Measurements from ENCODE around the gene MACROD2.

DNA sequence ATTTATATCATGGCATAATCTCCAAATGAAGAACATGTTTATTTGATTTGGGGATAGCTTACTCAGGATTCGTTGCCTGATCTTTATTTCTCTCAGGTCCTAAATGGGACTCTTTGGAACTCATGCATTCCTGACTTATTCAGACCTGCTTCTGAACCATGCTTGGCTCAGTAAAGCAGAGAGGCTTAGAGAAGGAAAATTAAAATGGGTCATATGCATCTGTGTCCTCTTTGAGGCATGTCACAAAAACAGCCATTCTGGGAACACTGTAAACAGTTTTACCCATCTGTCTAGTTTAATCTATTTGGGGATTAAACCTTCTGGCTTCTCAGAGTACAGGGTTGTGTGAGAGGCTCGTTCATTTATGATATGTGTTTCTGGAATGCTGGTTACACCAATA is 1560.6 kb downstream of the MACROD2 start:
- TF ChIP-seq, protein P1, sequence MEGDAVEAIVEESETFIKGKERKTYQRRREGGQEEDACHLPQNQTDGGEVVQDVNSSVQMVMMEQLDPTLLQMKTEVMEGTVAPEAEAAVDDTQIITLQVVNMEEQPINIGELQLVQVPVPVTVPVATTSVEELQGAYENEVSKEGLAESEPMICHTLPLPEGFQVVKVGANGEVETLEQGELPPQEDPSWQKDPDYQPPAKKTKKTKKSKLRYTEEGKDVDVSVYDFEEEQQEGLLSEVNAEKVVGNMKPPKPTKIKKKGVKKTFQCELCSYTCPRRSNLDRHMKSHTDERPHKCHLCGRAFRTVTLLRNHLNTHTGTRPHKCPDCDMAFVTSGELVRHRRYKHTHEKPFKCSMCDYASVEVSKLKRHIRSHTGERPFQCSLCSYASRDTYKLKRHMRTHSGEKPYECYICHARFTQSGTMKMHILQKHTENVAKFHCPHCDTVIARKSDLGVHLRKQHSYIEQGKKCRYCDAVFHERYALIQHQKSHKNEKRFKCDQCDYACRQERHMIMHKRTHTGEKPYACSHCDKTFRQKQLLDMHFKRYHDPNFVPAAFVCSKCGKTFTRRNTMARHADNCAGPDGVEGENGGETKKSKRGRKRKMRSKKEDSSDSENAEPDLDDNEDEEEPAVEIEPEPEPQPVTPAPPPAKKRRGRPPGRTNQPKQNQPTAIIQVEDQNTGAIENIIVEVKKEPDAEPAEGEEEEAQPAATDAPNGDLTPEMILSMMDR (conservative IDR thresholded peaks at IDR 0.05), result no peak
- TF ChIP-seq ZFX (IDR thresholded peaks at IDR 0.05), result no peak
